IPS DF 19.7 (cell line): ENCODE data around the gene DDR1.
"Not testable (repeated sequence)": the region's sequence is repeated elsewhere in the genome, so short reads cannot be mapped to it uniquely, and the experiment has no call there.

Source experiments
- DNase-seq: peaks from one replicate; pipeline ENCODE4 v3.0.0-alpha.2; 2013; ENCODE audit warnings: low read depth, low spot score

DDR1 gene

DNA sequence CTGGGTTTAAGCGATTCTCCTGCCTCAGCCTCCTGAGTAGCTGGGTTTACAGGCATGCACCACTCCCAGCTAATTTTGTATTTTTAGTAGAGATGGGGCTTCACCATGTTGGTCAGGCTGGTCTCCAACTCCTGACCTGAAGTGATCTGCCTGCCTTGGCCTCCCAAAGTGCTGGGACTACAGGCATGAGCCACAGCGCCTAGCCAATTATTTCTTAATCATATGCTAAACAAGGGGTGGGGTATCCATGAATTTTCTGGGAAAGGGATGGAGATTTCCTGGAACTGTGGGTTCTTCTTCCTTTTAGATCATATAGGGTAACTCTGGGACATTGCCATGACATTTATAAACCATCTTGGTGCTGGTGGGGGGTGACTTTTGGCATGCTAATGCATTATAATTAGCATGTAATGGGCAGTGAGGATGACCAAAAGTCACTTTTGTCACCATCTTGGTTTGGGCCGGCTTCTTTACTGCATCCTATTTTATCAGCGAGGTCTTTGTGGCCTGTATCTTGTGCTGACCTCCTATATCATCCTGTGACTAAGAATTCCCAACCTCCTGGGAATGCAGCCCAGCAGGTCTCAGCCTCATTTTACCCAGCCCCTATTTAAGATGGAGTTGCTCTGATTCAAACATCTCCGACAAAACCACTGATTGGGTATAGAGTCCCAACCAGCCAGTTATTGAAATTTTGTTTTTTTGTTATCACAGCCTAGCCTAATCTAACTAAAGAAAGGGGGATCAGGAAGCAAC is 29.9 kb upstream of the DDR1 start:
- DNase-seq, result no peak

DNA sequence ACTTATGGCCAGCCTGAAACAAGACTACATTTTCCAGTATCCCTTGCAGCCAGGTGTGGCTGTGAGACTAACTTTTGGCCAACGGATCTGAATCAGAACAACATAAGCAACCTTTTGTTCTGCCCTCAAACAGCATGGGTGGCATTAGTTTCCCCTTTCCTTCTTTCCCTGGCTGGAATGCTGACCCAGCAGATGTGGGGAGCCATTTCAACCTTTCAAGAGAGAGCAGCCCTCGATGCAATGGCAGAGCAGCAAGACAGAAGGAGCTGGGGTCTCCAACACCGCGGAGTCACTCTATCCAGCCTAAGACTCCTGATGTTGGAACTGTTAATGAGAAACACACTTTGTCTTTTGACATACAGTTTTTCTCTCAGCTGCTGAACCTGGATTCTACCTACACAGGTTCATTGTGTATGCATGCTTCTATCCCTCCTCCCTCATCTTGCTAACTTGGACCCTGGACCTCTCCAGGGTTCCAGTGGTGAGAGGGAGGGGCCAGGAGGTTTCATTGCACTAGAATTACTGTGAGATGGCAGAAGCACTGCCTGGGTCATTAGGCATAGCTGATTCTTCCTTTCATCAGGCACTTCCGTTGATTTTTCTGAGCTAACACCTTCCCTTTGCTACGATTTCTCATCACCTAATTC is 28.8 kb upstream of the DDR1 start:
- DNase-seq, result no peak

DNA sequence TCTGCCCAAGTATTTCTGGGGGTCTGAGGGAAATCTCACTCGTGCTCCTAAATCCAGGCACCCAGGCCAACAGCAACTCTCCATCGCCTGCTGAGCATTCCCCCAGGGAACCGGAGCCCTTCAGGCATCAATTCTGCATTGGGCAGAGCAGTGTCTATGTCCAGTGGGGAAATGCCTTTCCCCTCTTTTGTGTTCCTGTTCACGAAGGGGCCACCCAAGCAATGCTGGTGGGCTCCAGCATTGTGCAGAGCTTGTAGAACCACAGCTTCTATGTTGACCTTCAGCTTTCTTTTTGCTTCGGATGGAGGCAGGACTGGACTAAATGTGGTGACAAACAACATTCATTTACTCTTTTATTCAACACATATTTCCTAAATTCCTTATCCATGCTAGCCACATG is 27.2 kb upstream of the DDR1 start:
- DNase-seq, result no peak

DNA sequence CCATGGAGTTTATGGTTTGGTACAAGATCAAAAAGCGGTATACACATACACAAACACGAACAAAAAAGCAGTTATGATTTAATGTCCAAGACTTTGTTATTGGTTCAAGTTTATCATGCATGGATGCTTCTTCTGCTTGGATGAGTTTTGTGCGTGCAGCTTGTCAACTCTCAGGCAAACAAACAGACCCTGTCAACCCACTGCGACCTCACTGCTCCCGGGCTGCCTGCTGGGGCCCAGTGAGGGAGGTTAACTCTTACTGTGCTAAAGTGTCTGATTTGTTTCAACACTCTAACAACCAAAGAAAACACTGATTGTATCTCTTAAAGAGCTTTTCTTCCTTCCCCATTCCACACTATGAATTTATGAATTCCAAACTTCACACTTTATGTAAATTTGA is 26.8 kb upstream of the DDR1 start:
- no peak for DNase-seq

DNA sequence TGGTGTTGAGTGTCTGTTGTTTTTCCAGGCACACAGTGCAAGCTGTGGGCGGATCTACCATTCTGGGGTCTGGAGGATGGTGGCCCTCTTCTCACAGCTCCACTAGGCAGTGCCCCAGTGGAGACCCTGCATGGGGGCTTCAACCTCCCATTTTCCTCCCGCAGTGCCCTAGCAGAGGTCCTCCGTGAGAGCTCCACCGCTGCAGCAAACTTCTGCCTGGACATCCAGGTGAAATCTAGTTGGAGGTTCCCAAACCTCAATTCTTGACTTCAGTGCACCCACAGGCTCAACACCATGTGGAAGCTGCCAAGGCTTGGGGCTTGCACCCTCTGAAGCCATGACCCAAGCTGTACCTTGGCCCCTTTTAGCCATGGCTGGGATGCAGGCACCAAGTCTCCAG is 24.6 kb upstream of the DDR1 start:
- DNase-seq, result not testable (repeated sequence)

DNA sequence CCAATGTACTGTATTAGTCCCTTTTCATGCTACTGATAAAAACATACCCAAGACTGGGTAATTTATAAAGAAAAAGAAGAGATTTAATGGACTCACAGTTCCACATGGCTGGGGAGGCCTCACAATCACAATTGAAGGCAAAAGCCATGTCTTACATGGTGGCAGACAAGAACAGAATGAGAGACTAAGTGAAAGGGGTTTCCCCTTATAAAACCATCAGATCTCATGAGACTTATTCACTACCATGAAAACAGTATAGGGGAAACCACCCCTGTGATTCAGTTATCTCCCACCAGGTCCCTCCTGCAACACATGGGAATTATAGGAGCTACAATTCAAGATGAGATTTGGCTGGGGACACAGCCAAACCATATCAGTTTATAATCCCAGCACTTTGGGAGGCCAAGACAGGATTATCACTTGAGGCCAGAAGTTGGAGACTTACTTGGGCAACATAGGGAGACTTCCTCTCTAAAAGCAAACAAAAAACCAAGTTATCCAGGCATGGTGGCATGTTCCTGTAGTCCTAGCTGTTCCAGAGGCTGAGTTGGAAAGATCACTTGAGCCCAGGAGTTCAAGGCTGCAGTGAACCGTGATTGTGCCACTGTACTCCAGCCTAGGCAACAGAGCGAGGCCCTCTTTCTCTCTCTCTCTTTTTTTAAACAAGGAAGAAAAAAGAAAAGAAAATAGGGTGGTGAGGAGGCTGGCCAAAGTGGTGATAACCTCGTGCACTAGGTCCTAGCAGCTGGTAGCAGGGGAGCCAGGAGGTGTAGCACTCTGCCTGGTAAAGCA is 22.9 kb upstream of the DDR1 start:
- no peak for DNase-seq

DNA sequence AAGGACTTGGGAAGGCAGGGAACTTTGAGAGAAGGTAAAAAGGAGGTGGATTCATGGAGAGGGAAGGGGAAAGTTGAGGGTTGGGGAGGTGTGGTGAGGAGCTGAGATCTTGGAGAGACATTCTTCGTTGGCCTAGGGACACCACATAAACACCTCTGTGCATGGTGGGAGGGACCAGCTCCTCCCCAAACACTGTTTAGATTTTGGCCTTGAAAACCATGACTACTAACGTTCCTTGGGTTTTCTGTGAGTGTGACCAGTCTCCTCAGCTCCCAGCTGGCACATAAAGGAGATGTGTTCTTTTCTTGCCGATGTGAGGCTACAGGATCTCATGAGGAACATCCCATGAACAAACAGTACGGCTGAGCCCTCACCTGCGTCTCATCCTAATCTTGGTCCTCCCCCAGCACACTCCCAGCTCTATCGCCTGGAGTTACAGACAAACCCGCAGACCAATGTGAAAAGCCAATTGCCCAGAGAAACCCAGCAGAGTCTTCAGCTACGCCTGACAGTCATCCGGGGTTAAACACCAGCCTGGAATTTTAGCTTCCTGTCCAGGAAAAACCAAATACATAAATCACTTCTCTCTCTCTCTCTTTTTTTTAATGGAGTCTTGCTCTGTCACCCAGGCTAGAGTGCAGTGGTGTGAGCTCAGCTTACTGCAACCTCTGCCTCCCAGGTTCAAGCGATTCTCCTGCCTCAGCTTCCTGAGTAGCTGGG is 22.0 kb upstream of the DDR1 start:
- no peak for DNase-seq

DNA sequence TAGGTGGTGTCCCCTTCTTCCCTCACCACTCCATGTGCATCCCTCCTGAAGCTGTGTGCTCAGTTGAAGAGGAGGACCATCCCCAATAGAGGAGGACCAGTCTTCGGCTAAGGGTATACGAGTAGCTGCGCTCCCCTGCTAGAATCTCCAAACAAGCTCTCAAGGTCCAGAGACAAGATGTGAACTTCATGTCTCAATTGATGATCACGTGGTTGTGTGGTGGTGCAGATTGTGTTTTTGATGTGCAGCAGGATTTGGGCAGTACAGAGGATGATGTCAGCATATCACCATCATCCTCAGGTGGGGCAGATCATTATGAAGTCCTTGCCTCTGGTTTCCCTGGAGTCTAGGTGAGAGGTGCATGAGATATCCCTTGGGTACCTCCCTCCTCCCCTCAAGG is 20.0 kb upstream of the DDR1 start:
- no peak for DNase-seq

DNA sequence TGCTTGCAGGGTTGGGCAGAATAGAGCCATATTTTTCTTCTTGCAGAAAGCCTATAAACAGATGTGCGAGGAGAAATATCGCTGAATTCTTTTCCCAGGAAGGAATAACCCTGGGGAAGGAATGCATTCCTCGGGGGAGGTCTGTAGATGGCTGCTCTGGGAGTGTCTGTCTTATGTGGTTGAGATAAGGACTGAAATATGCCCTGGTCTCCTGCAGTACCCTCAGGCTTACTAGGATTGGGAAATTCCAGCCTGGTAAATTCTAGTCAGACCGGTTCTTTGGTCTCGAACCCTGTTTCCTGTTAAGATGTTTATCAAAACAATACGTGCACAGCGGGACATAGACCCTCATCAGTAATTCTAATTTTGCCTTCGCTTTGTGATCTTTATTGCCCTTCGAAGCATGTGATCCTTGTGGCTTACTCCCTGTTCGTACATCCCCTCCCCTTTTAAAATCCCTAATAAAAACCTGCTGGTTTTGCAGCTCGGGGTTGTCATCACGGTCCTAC is 15.0 kb upstream of the DDR1 start:
- not testable (repeated sequence) for DNase-seq

DNA sequence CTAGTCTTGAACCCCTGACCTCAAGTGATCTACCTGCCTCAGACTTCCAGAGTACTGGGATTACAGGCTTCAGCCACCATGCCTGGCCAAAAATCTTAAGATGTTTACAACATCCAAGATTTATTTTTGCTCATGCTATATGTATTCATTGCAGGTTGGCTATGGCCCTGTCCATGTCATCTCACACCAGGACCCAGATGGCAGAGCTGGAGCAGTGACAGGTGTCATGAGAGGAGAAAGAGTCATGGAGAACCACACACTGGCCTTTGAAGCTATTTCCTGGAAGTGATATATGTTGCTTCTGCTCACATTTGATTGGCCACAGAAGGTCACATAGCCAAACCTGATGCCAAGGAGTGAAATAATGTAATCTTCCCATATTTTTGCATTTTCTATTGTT is 13.8 kb upstream of the DDR1 start:
- DNase-seq, result no peak

DNA sequence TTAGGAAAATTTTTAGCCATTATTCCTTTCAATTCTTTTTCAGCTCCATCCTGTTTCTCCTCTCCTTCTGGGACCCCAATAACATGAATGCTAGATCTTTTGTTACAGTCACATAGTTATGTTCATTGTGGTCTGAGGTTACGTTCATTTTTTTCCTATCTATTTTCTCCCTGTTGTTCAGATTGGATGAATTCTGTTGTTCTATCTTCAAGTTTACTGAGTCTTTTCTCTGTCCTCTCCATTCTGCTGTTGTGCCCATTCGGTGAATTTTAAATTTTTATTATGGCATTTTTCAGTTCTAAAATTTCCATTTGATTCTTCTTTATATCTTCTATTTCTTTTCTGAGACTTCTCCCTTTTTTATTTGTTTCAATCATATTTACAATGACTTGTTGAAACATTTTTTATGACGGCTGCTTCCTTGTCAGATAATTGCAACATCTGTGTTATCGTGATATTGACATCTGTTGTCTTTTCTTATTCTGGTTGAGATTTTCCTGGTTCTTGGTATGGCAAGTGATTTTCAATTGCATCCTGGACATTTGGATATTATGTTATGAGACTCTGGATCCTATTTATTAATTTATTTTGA is 12.6 kb upstream of the DDR1 start:
- DNase-seq, result no peak

DNA sequence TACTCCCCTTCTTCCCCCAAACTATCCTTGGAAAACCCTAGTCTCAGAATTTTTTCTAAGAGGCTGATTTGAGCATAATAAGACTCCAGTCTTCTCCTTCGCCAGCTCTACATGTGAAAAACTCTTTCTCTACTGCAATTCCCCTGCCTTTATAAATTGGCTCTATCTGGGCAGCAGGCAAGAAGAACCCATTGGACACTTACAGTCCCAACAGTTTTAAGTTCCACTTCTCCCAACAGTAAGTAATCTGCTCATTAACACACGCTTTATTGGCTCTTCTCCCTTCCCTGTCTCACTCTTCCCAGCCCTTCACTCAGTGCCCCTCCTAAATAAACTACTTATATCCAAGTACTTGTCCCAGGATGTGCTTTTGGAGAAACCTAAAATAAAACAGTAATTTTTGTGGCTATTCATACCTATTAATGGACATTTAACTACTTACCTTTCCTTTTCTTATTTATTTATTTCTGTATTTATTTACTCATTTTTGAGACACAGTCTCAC is 11.1 kb upstream of the DDR1 start:
- DNase-seq, result no peak

DNA sequence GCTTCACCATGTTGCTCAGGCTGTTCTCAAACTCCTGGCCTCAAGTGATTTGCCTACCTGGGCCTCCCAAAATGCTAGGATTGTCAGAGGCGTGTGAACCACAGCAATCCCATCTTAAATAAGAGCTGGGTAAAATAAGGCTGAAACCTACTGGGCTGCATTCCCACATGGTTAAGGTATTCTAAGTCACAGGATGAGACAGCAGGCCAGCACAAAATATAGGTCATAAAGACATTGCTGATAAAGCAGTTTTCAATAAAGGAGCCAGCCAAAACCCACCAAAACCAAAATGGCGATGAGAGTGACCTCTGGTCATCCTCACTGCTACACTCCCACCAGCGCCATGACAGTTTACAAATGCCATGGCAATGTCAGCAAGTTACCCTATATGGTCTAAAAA is 10.5 kb upstream of the DDR1 start:
- DNase-seq, result not testable (repeated sequence)

DNA sequence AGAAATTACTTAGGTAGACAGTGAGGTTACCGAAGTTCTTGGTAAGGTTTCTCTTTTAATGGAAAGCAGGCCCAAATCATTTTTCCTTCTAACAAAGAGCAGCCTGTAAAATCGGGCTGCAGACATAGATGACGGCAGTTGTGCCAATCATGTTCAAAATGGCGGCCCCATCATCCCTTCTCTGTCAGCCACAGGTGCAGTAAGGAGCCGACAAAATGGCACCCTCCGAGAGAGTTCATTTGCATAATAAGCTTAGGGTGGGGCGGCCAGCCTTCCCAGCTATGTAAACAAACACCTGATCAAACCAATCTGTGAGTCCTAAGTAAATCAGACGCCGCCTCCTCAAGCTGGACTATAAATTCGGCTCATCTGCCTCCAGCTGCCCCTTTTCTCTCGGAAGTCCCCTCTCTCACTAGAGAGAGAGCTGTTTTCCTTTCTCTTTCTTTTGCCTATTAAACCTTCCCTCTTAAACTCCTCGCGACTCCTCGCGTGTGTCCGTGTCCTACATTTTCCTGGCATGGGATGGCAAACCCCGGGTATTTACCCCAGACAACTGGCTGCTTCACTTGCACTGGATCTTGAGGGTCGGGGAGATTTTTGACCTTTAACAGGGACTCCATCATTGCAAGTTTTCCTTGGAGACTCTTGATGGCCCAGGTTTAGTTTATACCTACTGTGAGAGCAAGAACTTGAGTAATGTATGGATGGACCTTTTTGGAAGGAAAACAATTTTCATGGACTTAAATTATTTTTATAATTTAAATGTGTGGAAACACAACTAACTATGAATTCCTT is 8.9 kb upstream of the DDR1 start:
- no peak for DNase-seq

DNA sequence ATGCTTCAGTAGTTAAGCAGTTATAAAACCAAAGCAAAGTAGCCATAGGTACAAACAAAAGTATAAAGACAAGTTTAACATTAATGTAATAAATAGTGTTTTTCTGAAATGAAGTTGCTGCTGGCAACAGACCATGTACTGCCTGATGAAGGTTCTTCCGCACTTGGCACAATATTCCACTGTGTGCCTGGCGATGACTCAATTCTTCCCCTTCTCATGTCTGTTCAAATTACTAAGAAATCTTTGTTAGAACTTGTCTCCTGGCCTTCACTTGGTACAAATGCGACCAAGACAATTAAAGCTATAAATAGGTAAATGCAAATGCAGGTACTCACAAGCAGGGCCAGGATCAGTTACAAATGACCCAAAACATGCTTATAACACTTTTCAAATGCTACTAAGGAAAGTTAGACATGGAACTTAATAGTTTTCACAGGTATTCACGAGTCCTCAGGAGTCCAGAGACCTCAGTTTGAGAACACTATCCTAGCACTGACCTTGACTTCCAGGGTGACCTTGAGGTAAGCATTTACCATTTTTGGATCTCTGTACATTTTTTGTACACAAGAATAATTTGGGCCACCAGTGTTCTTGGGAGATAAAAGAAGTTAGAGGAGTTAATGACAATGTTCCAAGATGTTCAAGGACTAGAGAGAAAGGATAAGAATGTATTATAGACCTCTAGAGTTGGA is 8.1 kb upstream of the DDR1 start:
- DNase-seq, result no peak

DNA sequence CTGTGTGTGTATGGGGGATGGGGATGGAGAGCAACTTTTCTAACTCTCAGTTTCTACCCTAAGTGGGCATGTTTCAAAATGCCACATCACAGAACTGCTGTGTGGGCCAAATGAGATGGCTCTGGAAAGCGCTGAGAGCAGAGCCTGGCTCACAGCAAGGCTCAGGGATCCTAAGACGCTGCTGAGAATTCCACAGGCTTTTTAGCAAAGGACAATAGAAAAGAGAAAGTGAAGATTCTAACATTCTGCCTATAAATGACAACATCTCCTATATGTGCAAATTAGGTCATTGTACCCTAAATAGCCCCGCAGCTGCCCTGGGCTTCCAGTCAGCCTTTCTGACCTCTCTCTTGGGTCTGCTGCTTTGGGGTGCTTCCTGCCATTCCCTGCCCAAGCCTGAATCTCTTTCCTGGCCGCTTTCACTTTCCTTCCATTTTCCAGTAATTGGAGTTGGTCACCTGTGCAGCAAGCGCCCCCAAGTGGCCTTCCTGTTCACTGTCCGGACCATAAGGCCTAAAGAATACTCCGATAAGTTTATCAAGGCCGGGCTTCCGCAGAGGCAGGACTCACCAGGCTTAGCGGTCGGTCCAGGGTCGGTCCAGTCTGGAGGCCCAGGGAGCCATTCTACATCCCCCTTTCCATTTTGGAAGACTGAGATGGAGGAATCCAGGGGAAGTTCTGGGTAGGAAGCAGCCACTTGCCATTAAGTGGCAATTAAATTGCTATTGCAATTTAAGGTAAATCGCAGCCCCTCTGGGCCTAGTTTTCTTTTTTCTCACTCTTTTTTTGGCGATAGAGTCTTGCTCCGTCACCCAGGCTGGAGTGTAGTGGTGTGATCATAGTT is 6.7 kb upstream of the DDR1 start:
- no peak for DNase-seq

DNA sequence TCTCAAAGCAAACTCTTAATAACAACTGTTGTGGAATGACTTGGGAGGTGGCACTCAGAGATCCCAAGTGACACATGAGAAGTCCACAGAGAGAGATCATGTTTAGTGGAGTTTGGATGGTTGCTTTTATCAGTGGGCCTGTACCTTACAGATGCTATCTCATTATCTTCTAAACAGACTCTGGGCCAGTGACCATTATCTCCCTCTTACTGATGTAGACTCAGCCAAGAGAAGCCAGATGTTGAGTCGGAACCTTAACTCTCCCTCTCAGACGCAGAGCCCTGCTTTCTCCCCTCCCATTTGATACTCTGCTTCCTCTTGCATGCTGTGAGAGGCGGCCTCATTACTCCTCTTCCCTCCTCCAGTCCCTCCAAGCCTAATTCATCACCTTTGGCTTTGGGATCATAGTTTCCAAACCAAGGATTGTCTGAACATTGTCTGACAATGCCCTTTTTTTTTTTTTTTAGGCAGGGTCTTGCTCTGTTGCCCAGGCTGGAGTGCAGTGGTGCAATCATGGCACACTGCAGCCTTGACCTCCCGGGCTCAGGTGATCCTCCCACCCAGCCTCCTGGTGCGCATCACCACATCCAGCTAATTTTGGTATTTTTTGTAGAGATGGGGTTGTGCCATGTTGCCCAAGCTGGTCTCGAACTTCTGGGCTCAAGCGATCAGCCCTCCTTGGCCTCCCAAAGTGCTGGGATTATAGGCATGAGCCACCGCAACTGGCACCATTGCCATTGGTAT is 4.5 kb upstream of the DDR1 start:
- DNase-seq, result no peak

DNA sequence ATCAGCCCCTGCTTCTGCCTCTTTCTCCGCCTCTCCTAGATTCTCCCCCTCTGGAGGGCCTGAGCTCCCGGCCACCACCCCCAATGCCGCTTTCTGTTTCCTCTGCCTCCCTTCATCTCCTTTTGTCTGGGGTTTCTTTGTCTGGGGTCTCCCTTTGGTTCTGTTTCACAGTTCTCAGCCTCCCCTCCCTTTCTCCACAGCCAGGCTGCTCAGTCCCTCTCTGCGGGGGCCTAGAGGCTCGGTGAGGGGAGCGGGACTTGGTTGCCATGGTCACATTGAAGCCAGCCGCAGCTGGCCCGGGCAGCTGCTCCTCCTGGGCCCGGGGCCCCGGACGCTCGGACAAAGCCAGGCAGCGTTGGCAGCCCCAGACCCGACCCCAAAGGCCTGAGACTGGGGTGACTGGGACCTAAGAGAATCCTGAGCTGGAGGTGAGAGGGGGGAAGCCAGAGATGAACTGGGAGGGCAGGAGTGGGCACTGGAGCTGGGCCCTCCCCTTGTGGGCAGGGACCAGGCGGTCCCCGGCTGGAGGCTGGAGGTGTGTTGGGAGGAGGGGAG is 3.5 kb upstream of the DDR1 start:
- DNase-seq, result no peak
